Measurements from ENCODE around the gene PER2. TPM values are rescaled to one million over a fixed set of nuclear protein-coding genes. Genes with fewer than 3 reads are reported as not detected.

The PER2 gene
- total and polyA plus RNA-seq, 2 of the 13 experiments (the other 11 are each of a cell fraction or from before 2014, with no cell fraction given), result 5.1 to 9.4 TPM

- TF ChIP-seq SOX5 (CRISPR knock-in tag; IDR thresholded peaks at IDR 0.05; ENCODE audit: borderline replicate concordance) (peak; percentile 96), TAF1 (CRISPR knock-in tag; IDR thresholded peaks at IDR 0.05) (0 out of 2 replicates have a peak, but pooled peaks have one; percentile 14), ZNF83 (CRISPR knock-in tag; IDR thresholded peaks at IDR 0.05; ENCODE audit: borderline replicate concordance) (no peak), ARNT2 (CRISPR knock-in tag; IDR thresholded peaks at IDR 0.05; ENCODE audit: low read depth) (no peak), MYC (CRISPR knock-in tag; IDR thresholded peaks at IDR 0.05; ENCODE audit: borderline replicate concordance) (no peak), ARID2 (CRISPR knock-in tag; IDR thresholded peaks at IDR 0.05; ENCODE audit: borderline replicate concordance) (no peak), PRMT3 (CRISPR knock-in tag; IDR thresholded peaks at IDR 0.05; ENCODE audit: borderline replicate concordance, low read depth) (no peak), ELK4 (CRISPR knock-in tag; IDR thresholded peaks at IDR 0.05; ENCODE audit: borderline replicate concordance) (no peak), ZNF646 (CRISPR knock-in tag; IDR thresholded peaks at IDR 0.05) (0 out of 2 replicates have a peak, but pooled peaks have one; percentile 54), ZUFSP (CRISPR knock-in tag; IDR thresholded peaks at IDR 0.05; ENCODE audit: borderline replicate concordance) (no peak), CREB1 (IDR thresholded peaks at IDR 0.05) (0 out of 2 replicates have a peak, but pooled peaks have one; percentile 21), CREB1 (CRISPR knock-in tag; IDR thresholded peaks at IDR 0.05) (no peak; the same call in 1 of the 2 replicates), CREM (IDR thresholded peaks at IDR 0.05) (no peak), CREM (CRISPR knock-in tag; IDR thresholded peaks at IDR 0.05) (no peak), ZNF276 (CRISPR knock-in tag; IDR thresholded peaks at IDR 0.05; ENCODE audit: low read depth) (no peak), ZNF598 (CRISPR knock-in tag; IDR thresholded peaks at IDR 0.05; ENCODE audit: borderline replicate concordance) (no peak), ATF4 (CRISPR knock-in tag; IDR thresholded peaks at IDR 0.05) (no peak), CCDC6 (CRISPR knock-in tag; IDR thresholded peaks at IDR 0.05) (no peak)
Measured at GRCh38 chr2:238290091-238290509, 1.7 kb upstream of the PER2 start (continued).
